Measurements from ENCODE around the gene TPSD1.
A peak's percentile ranks its signal among the peaks of the same experiment; 100 is the strongest.
"Not testable (repeated sequence)": the region's sequence is repeated elsewhere in the genome, so short reads cannot be mapped to it uniquely, and the experiment has no call there.

TPSD1 gene

DNA sequence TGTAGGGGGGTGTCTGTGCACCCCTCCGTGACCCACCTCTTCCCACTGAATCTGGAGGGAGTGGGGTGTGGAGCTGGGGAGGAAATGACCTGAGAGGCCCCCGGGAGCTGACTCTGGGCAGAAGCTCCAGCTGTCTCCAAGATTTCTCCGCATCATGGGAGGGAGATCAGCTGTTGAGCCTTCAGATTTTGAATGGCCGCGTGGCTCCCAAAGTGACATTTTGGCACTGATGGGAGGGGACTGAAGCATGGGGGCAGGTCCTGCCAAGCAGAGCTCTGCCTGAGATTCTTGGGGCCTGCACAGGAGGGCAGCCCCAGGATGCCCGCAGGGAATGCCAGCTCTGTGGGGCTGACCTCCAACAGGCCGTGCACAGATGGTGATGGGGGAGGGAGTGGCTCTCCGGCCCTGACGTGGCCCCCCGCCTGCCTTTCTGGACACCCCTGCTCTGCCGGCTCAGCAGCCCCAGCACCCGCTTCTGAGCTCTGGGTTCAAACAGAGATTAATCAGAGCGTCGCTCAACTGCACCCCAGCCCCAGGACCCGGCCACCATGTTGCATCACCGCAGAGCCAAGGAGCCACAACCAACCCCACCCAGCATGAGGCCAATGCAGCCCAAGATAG lies 28.2 kb downstream of the TPSD1 start:
- DNase-seq = no peak

DNA sequence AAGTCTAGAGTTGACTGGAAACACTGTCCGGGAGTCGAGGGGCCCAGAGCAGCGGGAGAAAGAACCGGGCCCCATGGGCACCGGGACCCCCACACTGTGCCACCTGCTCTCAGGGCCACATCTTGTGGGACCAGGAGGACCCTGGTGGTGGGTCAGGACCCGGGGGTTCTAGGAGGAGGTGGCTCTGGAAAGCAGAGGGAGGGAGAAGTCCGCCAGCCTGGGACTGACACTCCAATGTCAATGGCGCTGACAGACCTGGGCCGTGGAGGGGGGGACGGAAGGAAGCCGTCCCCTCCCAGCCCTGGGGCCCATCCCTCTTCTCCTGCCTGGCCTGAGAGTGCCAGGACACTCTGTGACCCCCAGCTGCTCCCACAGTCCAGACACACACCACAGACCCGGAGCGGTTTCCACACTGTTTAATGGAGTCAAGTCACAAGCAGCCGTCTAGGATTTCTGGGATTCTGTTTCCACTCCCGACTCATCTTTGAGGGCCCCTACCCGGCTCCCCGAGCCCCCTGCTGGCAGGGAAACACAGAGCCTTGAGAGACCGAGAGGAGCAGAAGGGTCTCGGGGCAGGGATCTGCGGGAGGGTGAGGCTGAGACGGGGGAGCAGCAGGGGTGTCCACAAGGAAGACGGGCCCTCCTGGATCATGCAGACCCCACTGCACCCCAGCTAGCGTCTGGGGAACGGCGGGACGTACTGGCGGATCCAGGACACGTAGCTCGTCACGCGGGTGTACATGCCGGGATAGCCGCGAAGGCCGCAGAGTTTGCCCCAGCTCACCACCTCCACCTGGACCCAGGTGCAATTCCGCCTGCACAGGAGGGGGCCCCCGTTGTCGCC lies 30.0 kb downstream of the TPSD1 start:
- no peak for DNase-seq

DNA sequence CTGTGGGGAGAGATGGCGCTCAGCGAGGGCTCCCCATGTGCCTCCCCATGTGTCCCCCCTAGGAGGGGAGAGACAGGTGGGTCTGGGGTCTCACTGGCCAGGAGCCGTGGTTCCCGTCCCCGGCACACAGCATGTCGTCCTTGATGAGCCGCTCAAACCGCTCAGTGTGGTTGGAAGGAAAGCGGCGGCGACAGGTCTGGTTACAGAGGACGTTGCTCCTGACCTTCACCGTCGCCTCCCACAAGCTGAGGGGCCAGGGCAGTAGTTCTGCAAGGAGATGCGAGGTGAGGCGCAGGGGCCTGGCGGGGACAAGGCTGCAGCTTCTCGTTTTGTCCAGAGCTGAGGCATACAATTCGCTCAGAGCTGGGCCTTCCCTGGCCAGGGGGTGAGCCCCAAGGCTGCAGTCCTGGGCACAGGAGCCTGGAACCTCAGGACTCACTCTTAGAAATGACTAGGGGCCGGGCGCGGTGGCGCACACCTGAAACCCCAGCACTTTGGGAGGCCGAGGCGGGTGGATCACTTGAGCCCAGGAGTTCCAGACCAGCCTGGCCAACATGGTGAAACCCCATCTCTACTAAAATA lies 30.7 kb downstream of the TPSD1 start:
- no peak for DNase-seq

DNA sequence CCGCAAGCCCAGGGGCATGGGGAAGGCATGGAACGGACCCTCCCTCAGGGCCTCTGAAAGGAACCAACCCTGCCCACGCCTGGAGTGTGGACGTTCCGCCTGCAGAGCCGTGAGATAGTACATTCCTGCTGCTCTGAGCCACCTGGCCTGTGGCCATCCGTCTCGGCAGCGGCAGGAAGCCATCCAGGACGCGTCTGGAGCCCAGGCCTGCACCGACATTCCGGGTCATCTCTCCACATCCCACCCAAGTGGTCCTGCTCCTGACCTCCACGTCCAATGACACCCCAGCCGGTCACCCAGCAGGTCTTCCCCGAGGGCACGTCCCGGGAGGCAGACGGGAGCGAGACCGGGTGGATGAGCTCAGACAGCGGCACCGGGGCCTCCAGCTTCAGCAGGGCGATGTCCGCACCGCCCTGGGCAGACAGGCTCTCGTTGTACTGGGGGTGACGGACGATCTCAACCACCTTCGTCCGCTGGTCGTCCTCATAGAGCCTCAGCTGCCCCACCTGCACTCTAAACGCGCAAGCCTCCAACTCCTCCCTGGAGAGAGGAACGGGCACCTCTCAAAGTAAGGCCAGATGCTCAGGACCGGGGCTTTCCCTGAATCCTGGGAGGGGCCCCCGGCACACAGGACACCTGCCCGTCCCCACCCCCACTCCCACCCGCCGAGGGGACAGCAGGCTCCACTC lies 32.3 kb downstream of the TPSD1 start:
- DNase-seq = no peak

DNA sequence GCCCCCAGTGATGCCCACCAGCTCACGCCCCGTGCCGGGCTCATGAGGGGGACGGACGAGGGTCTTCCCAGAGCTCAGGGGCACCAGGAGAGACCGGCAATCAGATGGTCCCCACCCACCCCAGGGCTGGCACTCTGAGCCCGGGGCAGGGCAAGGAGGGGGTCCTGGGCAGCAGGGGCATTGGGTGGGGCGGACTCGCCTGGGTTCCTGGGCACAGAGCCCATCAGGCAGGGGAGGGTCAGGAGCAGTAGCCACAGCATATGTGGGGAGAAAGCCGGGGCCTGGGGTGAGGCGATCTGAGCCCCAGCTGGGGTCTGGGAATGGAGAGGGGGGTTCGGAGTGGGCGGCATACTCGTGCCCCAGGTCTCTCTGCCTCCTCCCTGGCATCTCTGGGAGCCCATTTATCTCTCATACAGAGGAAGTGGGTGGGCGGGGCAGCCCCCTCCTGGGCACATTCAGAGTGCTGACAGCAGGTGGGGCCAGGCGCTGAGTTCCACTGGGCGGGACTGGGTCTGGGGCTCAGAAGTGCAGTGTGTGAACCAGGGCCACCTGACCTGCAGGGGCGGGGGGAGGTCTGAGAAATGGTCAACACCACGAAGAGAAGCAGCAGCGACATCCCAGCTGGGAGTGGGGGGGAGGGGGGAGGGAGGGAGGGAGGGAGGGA lies 33.1 kb downstream of the TPSD1 start:
- DNase-seq = no peak

DNA sequence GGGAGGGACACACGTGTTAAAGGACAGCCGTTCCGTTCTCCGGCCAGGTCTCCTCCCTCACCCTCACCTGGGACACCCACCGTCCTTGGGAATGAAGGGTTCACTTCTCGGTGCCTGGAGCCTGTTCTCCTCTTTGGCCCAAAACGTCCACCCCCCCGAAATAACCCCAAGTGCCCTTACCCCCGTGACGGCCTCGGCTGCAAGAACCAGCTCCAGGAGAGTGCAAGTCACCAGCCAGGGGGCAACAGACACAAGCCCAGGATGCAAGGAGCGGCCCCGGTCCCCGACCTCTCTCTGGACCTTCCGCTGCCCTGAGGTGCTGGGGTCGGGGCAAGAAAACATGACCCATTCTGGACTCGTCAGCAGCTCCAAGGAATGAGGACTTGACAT lies 33.6 kb downstream of the TPSD1 start:
- no peak for DNase-seq

DNA sequence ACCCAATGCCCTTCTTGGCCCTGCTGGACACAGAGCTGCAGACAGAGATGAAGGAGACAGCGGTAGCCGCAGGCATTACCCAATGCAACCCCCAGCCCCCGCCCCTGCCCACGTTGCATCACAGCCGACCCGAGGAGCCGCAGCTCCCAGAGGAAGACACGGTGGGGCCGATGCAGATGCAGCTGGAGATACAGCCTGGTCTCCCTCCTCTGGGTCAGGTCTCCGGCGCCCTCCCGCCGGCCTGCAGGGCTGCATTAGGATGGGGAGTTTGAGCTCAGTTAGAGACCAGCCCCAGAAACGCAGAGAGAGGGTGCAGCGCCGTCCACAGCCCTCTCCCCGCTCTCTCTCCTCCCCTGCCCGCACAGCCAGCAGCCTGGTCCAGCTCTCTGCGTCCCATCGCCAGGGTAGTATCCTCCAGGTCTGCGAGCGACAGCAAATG lies 34.2 kb downstream of the TPSD1 start:
- DNase-seq = no peak

DNA sequence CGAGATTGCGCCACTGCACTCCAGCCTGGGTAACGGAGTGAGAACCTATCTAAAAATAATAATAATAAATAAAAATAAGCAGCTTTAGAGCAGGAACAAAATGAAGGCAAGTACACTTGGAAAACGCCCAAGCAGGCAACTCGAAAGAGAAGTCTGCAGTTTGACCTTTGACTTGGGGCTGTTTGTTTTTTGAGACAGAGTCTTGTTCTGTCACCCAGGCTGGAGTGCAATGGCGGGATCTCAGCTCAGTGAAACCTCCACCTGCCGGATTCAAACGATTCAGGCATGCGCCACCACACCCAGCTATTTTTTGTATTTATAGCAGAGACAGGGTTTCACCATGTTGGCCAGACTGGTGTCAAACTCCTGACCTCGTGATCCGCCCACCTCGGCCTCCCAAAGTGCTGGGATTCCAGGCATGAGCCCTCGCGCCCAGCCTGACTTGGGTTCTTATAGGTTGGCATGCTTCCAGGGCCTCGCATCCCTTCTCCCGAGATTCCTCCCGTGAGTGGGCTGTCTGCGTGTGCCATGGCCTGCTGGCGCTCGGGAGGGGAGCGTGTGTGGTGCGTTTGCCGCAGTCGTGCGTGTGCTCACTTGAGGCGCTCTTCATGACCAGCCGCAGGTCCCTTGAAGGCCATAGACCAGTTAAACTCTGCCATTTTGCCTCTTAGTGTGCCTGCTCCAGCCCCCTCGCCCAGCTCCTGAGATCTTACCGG lies 35.1 kb downstream of the TPSD1 start:
- DNase-seq = no peak

DNA sequence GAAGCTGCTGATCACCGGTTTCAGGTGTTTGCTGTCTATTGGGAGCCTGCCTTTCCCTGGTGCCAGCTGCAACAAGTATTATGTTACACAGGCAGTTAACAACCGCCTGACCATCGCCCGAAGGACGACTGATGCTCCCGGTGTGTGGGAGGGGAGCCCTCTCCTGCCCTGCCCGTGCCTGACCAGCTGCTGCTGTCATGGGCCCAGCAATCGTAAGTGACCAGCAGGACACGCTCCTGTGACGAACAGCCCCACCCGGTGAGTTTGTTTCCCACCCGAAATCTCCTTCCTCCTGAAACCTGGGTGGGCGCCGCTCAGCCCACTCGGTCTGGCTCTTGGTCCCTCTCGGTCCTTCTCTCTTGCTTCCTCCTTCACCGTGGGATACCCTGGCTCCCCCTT lies 35.7 kb downstream of the TPSD1 start:
- DNase-seq = no peak

DNA sequence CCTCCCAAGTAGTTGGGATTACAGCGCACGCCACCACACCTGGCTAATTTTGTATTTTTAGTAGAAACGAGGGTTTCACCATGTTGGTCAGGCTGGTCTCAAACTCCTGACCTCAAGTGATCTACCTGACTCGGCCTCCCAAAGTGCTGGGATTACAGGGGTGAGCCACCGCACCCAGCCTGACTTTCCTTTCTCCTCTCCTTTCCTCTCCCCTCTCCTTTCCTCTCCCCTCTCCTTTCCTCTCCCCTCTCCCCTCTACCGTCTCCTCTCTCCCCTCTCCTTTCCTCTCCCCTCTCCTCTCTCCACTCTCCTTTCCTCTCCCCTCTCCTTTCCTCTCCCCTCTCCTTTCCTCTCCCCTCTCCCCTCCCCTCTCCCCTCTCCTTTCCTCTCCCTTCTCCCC lies 36.3 kb downstream of the TPSD1 start:
- not testable (repeated sequence) for DNase-seq

DNA sequence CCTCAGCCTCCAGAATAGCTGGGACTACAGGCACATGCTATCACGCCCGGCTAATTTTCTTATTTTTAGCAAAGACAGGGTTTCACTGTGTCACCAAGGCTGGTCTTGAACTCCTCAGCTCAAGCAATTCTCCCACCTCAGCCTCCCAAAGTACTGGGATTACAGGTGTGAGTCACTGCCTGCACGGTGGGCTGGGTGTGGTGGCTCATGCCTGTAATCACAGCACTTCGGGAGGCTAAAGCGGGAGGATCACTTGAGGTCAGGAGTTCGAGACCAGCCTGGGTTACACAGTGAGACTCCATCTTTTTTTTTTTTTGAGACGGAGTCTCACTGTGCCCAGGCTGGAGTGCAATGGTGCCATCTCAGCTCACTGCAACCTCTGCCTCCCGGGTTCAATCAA lies 36.9 kb downstream of the TPSD1 start:
- not testable (repeated sequence) for DNase-seq

DNA sequence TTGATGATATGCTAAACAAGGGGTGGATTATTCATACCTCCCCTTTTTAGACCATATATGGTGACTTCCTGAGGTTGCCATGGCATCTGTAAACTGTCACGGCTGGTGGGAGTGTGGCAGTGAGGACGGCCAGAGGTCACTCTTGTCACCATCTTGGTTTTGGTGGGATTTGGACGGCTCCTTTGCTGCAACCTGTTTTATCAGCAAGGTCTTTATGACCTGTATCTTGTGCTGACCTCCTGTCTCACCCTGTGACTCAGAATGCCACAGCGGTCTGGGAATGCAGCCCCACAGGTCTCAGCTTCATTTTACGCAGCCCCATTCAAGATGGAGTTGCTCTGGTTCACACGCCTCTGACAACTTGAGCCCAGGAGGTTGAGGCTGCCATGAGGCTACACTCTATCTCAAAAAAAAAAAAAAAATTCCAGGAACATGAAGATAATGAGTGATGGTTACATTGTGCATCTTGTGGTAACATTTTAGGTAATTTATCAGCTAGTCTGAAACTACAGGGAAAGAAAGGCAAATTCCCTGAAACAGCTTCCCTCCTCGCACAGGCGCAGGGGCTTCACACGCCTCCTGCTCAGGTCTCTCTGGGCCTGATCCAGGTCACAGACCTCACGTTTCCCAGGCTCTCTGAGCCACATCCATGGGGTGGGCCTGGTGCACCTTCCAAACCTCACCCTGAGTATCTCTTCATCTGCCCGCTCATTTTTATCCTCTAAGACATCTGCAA lies 38.2 kb downstream of the TPSD1 start:
- no peak for DNase-seq

DNA sequence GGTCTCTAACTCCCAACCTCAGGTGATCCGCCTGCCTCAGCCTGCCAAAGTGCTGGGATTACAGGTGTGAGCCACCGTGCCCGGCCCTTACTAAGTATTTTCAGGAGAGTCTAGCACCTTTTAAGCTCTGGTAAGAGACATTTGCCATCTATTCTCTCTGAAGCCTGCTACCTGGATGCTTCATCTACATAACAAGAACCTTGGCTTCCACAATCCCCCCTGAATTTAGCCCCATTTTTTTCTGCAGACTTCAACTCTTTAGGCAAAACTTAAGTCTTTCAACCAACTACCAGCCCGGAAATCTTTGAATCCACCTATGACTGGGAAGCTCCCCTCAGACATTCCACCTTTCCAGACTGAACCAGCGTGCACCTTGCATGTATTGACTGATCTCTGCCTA lies 39.6 kb downstream of the TPSD1 start:
- DNase-seq = no peak

DNA sequence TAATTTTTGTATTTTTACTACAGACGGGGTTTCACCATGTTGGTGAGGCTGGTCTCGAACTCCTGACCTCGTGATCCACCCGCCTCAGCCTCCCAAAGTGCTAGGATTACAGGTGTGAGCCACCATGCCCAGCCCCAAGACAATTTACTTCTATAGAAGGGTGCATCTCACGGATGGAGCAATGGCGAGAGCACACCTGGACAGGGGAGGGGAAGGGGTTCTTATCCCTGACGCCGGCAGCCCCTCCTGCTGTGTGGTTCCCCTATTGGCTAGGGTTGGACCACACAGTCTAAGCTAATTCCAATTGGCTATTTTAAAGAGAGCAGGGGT lies 40.8 kb downstream of the TPSD1 start:
- not testable (repeated sequence) for DNase-seq

DNA sequence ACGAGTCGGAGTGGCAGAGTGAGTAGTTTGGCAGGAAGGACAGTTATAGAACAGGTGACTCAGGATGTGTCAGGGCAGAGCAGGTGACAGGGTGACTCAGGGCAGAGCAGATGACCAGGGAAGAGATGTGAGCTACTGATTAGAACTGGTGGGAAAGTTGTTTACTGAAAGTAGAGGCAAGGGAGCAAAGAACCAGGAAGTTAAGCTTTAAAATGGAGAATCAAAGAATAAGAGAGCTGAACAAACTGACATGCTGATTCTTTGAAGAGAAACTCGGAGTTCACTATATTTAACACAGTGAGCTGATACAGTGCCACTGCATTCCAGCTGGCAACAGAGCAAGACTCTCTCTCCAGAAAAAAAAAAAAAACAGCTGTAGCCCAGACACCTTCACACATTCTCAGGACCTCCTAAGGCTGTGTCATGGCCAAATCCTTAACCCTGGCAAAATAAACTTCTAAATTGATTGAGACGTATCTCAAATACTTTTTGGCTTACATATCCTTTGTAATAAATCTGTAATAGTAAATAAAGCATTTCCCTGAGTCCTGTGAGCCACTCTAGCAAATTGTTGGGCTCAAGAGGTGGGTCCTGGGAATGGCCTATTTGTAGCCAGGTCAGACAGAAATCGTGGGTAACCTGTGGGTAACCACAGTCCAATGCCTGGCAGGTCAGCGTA lies 41.3 kb downstream of the TPSD1 start:
- DNase-seq = peak; percentile 41

DNA sequence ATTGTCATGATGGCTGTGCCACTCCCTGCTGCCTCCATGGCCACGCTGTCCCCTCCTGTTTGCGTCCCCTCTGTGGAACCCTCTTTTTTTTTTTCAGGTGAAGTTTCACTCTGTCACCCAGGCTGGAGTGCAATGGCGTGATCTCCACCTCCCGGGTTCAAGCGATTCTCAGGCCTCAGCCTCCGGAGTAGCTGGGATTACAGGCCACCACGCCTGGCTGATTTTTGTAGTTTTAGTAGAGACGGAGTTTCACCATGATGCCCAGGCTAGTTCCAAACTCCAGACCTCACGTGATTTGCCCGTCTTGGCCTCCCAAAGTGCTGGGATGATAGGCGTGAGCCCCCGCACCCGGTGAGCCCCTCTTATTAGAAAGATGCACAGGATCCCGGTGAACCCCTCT lies 42.5 kb downstream of the TPSD1 start:
- no peak for DNase-seq

DNA sequence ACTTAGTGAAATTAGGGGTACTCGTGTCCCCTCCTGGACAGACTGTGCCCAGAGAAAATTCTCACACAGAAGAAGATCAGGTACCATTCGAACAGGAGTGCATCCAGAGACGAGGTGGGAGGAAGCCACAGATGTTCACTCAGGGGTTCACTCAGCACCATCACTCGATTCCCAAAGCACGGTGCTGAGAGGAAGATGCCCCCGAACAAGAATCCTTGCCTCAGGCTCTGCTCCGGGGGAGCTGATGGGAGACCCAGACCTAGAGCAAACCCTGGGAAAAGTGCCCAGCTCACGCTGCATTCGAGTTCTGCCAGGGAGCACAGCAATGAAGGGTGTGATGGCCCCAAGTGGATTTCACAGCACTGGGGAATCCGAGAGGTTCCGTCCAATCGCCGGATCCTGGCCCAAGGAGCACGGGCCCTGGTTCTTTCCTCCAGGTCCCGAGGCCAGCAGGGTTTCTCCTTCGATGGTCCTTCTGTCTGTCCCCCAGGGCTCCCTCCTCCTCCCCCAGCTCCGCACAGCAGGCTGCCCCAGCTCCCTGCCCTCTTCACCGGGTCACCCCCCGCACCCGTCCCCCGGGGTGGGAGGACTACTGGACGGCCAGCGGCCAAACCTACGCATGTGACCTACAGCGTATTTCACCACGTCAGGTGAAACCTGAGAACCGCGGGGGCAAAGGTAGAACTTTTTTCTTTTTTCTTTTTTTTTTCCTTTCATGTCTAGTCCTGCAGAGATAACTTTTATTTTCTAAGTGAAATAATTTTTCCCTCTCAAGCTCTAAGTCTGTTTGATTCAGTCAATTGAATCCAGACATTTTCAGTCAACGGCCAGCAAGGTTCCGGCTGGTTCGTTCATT lies 43.4 kb downstream of the TPSD1 start:
- no peak for DNase-seq

DNA sequence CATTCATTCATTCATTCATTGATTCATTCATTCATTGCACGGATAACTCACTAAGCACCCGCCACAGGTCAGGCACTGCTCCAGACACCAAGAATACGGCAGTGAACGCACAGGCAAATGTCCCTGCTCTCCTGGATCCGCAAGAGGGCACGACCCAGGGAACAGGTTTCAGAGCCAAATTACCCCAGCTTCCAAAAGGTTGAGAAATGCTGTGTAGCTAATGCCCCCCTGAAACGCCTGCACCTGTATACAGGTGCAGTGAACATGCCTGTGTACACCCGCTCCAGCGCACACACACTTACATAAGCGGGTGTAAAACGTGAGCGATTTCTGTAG lies 44.0 kb downstream of the TPSD1 start:
- DNase-seq = no peak

DNA sequence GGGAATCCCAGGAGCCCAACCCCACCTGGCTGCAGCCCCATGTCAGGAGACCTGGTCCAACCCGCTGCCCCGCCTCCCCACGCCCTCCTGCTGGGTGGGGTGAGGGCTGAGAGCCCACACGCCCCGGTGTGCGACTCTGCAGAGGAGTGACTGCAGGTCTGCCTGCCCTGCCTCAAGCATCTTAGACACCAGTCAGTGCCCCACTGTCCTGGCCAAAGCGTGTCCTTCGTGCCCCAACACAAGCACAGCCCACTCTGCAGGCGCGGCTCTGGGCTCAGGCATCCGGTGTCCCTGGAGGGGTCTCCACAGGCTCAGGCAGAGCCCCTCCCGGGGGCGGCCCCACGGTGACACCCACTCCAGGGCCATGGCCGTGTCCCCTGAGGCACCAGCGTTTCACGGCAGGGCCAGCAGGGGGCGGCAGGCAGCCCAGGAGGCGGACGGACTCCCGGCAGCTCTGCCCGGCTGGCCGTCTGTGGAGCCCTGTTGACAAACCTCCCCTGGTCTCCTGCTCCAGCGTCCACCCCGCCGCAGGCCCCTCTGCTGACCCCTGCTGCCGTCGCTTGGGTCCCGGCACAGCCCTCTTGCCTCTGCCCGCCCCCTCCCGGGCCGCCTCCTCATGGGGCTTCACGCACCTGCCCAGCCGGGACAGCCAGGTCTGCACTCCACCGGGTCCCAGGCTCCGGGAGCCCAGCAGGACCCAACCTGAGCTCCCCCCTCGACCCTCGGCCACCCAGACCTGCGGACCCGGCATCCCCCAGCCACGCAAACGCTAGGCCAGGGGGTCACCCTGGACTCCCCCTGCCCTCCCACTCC lies 45.0 kb downstream of the TPSD1 start:
- peak; percentile 77 for DNase-seq
